Breast epithelium (tissue), 4 donors: ENCODE measurements around the gene NXN. TPM values are rescaled to one million over a fixed set of nuclear protein-coding genes. Genes with fewer than 3 reads are reported as not detected.
"Not testable (repeated sequence)": the region's sequence is repeated elsewhere in the genome, so short reads cannot be mapped to it uniquely, and the experiment has no call there.

Experiments
- DNase-seq, 2 donors: peaks; one replicate each; pipeline ENCODE4 v3.0.0-alpha.2; 2019; ENCODE audit warnings: low spot score in 2 of 2
- H3K27ac ChIP-seq, 2 donors: fragments of 200-600 bp; sonication (generic) in 1 of 2; one replicate each; pipeline ENCODE4 v1.5.1; 2016 to 2019; ENCODE audit warnings: mild to moderate bottlenecking in 1 of 2
- H3K27me3 ChIP-seq, 2 donors: fragments of 200-600 bp; sonication (generic) in 1 of 2; one replicate each; pipeline versions ENCODE4 v1.5.1 to v1.6.0; 2017 to 2019; ENCODE audit warnings: control low read depth in 1 of 2, mild to moderate bottlenecking in 1 of 2
- H3K36me3 ChIP-seq: fragments of 200-600 bp; one replicate; pipeline ENCODE4 v1.5.1; 2019
- H3K4me1 ChIP-seq, 2 donors: fragments of 200-600 bp; sonication (generic); one replicate each; pipeline ENCODE4 v1.5.1; 2016 to 2019; ENCODE audit warnings: control low read depth in 1 of 2
- H3K4me3 ChIP-seq, 3 donors: fragments of 200-600 bp; sonication (generic); 1 replicate in 2 of 3; 2 replicates in 1 of 3; pipeline ENCODE4 v1.5.1; 2016 to 2019; ENCODE audit warnings: mild to moderate bottlenecking in 3 of 3, moderate library complexity in 2 of 3
- H3K9me3 ChIP-seq, 2 donors: fragments of 200-600 bp; sonication (generic) in 1 of 2; one replicate each; pipeline ENCODE4 v1.5.1; 2016 to 2019; ENCODE audit warnings: control low read depth in 1 of 2
- POLR2A ChIP-seq: fragments of 450-650 bp; IDR thresholded peaks from one replicate; pipeline ENCODE4 v1.6.1; 2016; ENCODE audit warnings: antibody characterized with exemption, mild to moderate bottlenecking, moderate library complexity
- POLR2AphosphoS5 ChIP-seq, 3 donors: sonication (generic); formaldehyde crosslinking; IDR thresholded peaks; one replicate each; pipeline ENCODE4 v1.6.1; 2017; ENCODE audit warnings: antibody characterized with exemption in 3 of 3
- intact Hi-C: fragments of 100-400 bp; cut with DNase I; formaldehyde crosslinking; loops from one replicate; pipeline ENCODE4 v1.15.1; 2023; ENCODE audit warnings: low total_unique reads
- total RNA-seq, 3 donors: library from RNA; depleted of rRNA; stranded (reverse); fragments of >200 nt; gene quantifications; one replicate each; pipeline ENCODE4 v1.1.0, GENCODE V29; 2016
- TF ChIP-seq, protein P1 (sequence below), 3 donors: fragments of 450-650 bp; IDR thresholded peaks; one replicate each; pipeline ENCODE4 v1.5.1; 2016 to 2017; ENCODE audit warnings: antibody characterized with exemption in 3 of 3, mild to moderate bottlenecking in 3 of 3, moderate library complexity in 3 of 3

Gene NXN
- total RNA-seq, 3 donors from 2014 or later = 9.3 to 14.3 (median 12.8) TPM

DNA sequence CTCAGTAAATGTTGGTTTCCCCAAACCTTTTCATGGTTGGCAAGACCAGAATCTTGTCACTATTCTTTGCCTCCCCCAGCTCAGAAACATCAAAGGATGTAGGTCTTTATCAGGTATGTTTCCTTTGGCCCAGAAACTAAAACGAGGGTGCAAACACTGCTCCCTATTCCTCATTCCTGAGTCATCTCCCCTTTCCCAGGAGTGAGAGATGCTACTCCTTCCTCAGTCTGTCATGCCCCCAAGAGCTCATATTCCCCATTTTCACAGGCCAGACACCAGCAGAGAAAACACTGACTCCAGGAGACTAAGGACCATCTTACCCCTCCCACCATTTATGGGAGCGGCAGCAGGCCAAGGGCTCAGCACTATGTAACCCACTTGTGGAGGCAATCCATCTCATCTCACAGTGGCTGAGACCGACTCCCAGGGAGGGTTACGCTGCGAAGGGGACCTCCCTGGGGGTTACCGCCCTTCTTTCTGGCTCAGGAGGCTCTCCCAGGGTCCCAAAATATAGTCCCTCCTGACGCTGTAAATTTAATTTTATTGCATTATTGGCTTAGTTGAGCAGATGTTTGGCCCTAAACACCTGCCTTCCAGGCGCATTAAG is 229.0 kb downstream of the NXN start:
- peaks cover 8% of the 10 kb centered on the region for H3K36me3 ChIP-seq
- H3K27ac ChIP-seq = peak overlapping the region in 1 of 2 donors; percentile 15
- no peaks in the 10 kb centered on the region for H3K27me3 ChIP-seq
- peaks cover 0 to 11% of the 10 kb centered on the region in 2 donors for H3K4me1 ChIP-seq
- H3K4me3 ChIP-seq = peak overlapping the region in 2 of 3 donors; percentile 68 to 86
- intact Hi-C loops = no loop called here
- TF ChIP-seq, protein P1, sequence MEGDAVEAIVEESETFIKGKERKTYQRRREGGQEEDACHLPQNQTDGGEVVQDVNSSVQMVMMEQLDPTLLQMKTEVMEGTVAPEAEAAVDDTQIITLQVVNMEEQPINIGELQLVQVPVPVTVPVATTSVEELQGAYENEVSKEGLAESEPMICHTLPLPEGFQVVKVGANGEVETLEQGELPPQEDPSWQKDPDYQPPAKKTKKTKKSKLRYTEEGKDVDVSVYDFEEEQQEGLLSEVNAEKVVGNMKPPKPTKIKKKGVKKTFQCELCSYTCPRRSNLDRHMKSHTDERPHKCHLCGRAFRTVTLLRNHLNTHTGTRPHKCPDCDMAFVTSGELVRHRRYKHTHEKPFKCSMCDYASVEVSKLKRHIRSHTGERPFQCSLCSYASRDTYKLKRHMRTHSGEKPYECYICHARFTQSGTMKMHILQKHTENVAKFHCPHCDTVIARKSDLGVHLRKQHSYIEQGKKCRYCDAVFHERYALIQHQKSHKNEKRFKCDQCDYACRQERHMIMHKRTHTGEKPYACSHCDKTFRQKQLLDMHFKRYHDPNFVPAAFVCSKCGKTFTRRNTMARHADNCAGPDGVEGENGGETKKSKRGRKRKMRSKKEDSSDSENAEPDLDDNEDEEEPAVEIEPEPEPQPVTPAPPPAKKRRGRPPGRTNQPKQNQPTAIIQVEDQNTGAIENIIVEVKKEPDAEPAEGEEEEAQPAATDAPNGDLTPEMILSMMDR (IDR thresholded peaks at IDR 0.05) = no peak
- TF ChIP-seq POLR2AphosphoS5 (IDR thresholded peaks at IDR 0.05) (no peak), POLR2A (no peak)
- H3K9me3 ChIP-seq = no peaks in the 10 kb centered on the region
- DNase-seq = no peak

DNA sequence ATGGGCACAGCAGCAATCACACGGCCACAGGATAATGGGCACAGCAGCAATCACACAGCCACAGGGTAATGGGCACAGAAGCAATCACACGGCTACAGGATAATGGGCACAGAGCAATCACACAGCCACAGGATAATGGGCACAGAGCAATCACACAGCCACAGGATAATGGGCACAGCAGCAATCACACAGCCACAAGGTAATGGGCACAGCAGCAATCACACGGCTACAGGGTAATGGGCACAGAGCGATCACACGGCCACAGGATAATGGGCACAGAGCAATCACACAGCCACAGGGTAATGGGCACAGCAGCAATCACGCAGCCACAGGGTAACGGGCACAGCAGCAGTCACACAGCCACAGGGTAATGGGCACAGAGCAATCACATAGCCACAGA is 230.2 kb downstream of the NXN start:
- H3K36me3 ChIP-seq, H3K27me3 ChIP-seq, DNase-seq, H3K4me3 ChIP-seq, H3K27ac ChIP-seq, intact Hi-C loops, H3K9me3 ChIP-seq: not testable (repeated sequence)
- H3K4me1 ChIP-seq = peaks cover 0 to 11% of the 10 kb centered on the region in 2 donors

Other genes starting within 250 kb of the NXN start
- gene TLCD3A, start 247.2 kb downstream of the NXN start, total RNA-seq = 1 to 10 TPM; 5.0 to 5.9 (median 5.6) TPM
- 10 to 100 TPM; 21.0 to 25.1 (median 22.1) TPM for gene GEMIN4, start 227.5 kb downstream of the NXN start, total RNA-seq
- 10 to 100 TPM; 47.5 to 61.1 (median 59.9) TPM for gene GLOD4, start 197.5 kb downstream of the NXN start, total RNA-seq
- gene MRM3, start 197.4 kb downstream of the NXN start, total RNA-seq = 10 to 100 TPM; 16.5 to 18.4 (median 16.7) TPM
- 10 to 100 TPM; 10.1 to 12.0 (median 10.8) TPM for gene TIMM22, start 17.4 kb upstream of the NXN start, total RNA-seq
- gene ABR, start 200.2 kb upstream of the NXN start, total RNA-seq = 10 to 100 TPM; 63.5 to 77.0 (median 75.0) TPM